ENCODE data around the gene ASPSCR1. TPM values are rescaled to one million over a fixed set of nuclear protein-coding genes. Genes with fewer than 3 reads are reported as not detected.

The ASPSCR1 gene
- total RNA-seq, 1 donor from 2014 or later, result 13.1 TPM

GRCh38 chr17:82050761-82051641 lies 73.6 kb downstream of the ASPSCR1 start:
- H3K9me3 Mint-ChIP-seq, result no peaks in the 10 kb centered on the region
- no peak for DNase-seq (ENCODE audit: low spot score)
- Histone ChIP-seq H3F3A (ENCODE audit: low read depth) (peaks cover 3% of the 10 kb centered on the region), H3K27me3 (no peaks in the 10 kb centered on the region), H3K27ac (no peak overlapping the region), H2AFZ (replicated peaks) (no peak overlapping the region), H4K20me1 (ENCODE audit: low read depth) (peaks cover 16% of the 10 kb centered on the region), H3K4me3 (peak overlapping the region; percentile 98), H3K9me3 (ENCODE audit: low read depth) (no peaks in the 10 kb centered on the region), H3K4me2 (peak overlapping the region; percentile 97), H3K9ac (peak overlapping the region; percentile 52), H3K4me1 (peaks cover 7% of the 10 kb centered on the region), H3K79me2 (ENCODE audit: low read depth) (peaks cover 14% of the 10 kb centered on the region), H3K36me3 (no peaks in the 10 kb centered on the region)
- peaks cover 6% of the 10 kb centered on the region for H3K4me1 Mint-ChIP-seq
- H3K27me3 Mint-ChIP-seq (ENCODE audit: insufficient read depth, low read depth), result peaks cover 4% of the 10 kb centered on the region
- peak overlapping the region; percentile 90 for H3K4me3 Mint-ChIP-seq
- H3K36me3 Mint-ChIP-seq, result peaks cover 6% of the 10 kb centered on the region
- TF ChIP-seq EZH2phosphoT487 (IDR thresholded peaks at IDR 0.05), result no peak
- no peak for TF ChIP-seq CTCF (IDR thresholded peaks at IDR 0.05)
- TF ChIP-seq EZH2 (IDR thresholded peaks at IDR 0.05), result no peak
- H3K27ac Mint-ChIP-seq, result peak overlapping the region; percentile 81

- Histone ChIP-seq H3K27me3 (no peaks in the 10 kb centered on the region), H3K4me2 (peak within 1 kb of the TSS; percentile 100), H3K36me3 (no peaks in the 10 kb centered on the region), H4K20me1 (ENCODE audit: low read depth) (peaks cover 18% of the 10 kb centered on the region), H3K9ac (peak within 1 kb of the TSS; percentile 82), H3K9me3 (ENCODE audit: low read depth) (no peaks in the 10 kb centered on the region), H2AFZ (replicated peaks) (no peak within 1 kb of the TSS), H3F3A (ENCODE audit: low read depth) (peaks cover 3% of the 10 kb centered on the region), H3K79me2 (ENCODE audit: low read depth) (peaks cover 14% of the 10 kb centered on the region), H3K4me3 (peak within 1 kb of the TSS; percentile 98), H3K27ac (no peak within 1 kb of the TSS), H3K4me1 (peaks cover 7% of the 10 kb centered on the region)
- Mint-ChIP-seq H3K27ac (peak within 1 kb of the TSS; percentile 81), H3K4me3 (peak within 1 kb of the TSS; percentile 90), H3K4me1 (peaks cover 6% of the 10 kb centered on the region), H3K9me3 (no peaks in the 10 kb centered on the region), H3K36me3 (peaks cover 6% of the 10 kb centered on the region), H3K27me3 (ENCODE audit: insufficient read depth, low read depth) (peaks cover 4% of the 10 kb centered on the region)
- DNase-seq (ENCODE audit: low spot score), result peak; percentile 83
- TF ChIP-seq EZH2 (IDR thresholded peaks at IDR 0.05), result no peak
- no peak for TF ChIP-seq EZH2phosphoT487 (IDR thresholded peaks at IDR 0.05)
Measured at GRCh38 chr17:82051776-82052637, 74.6 kb downstream of the ASPSCR1 start, which contains the start of the genes GPS1 and RFNG. TSS of gene GPS1 (plus strand) at chr17:82051898. CDS start at chr17:82051932, 34 bp downstream. TSS of gene RFNG (minus strand) at chr17:82051811. CDS start at chr17:82051766, 45 bp downstream.

GRCh38 chr17:82052638-82053059 lies 75.2 kb downstream of the ASPSCR1 start:
- Histone ChIP-seq H3F3A (ENCODE audit: low read depth) (peaks cover 3% of the 10 kb centered on the region), H3K27ac (no peak overlapping the region), H3K4me2 (peak overlapping the region; percentile 100), H3K9ac (peak overlapping the region; percentile 82), H3K9me3 (ENCODE audit: low read depth) (no peaks in the 10 kb centered on the region), H3K27me3 (no peaks in the 10 kb centered on the region), H3K36me3 (no peaks in the 10 kb centered on the region), H2AFZ (replicated peaks) (no peak overlapping the region), H4K20me1 (ENCODE audit: low read depth) (peaks cover 18% of the 10 kb centered on the region), H3K79me2 (ENCODE audit: low read depth) (peaks cover 14% of the 10 kb centered on the region), H3K4me1 (peaks cover 7% of the 10 kb centered on the region), H3K4me3 (peak overlapping the region; percentile 98)
- peaks cover 1% of the 10 kb centered on the region for H3K36me3 Mint-ChIP-seq
- peaks cover 6% of the 10 kb centered on the region for H3K4me1 Mint-ChIP-seq
- TF ChIP-seq CTCF (IDR thresholded peaks at IDR 0.05) (no peak), EZH2phosphoT487 (IDR thresholded peaks at IDR 0.05) (no peak), EZH2 (IDR thresholded peaks at IDR 0.05) (no peak)
- H3K9me3 Mint-ChIP-seq, result no peaks in the 10 kb centered on the region
- peak overlapping the region; percentile 85 for H3K4me3 Mint-ChIP-seq
- no peak overlapping the region for H3K27ac Mint-ChIP-seq
- DNase-seq (ENCODE audit: low spot score), result no peak
- H3K27me3 Mint-ChIP-seq (ENCODE audit: insufficient read depth, low read depth), result peaks cover 4% of the 10 kb centered on the region
